HG03342 (cell line): ENCODE data around the gene CBL.
"Not testable (repeated sequence)": the region's sequence is repeated elsewhere in the genome, so short reads cannot be mapped to it uniquely, and the experiment has no call there.

Source experiments
- ATAC-seq: cut with Tn5 transposase; IDR thresholded peaks from one replicate; pipeline ENCODE4 v1.9.1; 2021; ENCODE audit warnings: mild to moderate bottlenecking, moderate library complexity; ENCODE audit not compliant: unreplicated experiment

CBL gene

DNA sequence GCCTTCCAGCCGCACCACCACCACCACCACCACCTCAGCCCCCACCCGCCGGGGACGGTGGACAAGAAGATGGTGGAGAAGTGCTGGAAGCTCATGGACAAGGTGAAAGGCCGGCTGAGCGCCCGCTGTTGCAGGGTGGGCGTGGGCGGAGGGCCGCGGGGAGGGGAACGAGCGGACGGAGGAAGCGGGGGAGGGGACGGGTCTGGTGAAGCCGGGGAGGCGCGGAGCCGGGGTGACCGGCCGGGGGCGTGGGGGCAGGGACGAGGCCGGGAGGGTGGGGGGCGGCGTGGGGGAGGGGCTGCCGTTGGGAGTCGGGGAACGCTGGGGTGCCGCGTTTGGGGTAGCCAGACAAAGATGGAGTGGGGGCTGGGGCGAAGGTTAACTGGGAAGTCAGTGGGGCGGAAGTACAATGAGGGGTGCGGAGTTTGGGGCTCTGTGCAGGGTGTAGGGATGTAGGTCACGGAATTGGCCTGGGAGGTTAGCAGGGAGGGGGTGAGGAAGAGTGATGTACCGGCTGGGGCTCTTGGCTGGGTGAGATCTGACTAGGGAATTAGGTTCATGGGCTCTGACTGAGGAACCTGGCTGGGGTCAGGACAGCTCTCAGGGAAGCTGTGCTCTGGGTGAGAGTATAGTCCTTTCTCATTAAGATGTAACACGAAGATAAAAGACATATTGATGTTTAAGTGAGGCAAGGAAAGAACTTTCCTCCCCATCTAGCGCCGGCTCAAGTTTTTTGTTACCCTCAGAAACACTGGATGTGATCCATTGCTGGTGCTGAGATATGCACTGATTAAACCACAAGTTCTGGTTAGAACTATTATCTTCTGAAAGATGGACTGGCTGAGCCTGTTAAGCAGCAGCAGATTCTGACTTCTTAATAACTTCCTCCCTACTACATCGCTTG, 624 bp downstream of the CBL start:
- peak; percentile 19 for ATAC-seq

DNA sequence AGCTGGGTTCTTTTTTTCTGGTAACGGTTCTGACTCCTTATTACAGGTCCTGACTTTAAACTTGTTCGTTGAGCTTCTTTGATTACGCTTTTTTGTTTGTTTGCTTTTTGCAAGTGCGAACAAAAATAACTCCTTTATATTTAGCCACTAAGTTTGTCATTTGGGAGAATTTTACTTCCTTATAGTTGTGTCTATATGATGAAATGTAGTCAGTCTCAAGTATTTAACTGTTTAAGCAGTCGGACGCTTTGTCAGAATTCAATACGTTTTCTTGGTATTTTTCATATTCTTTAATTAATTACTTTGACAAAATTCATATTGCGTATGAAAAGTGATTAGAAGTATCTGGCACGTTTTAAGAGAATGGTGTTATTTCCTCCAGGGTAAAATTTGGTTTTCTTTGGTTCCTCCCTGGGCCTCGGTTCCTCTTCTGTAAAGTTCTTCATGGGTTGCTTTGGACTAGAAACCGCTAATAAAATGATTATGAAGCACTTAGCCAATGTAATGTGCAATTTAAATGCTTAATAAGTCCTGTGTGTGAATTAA, 1.3 kb downstream of the CBL start:
- ATAC-seq, result no peak

DNA sequence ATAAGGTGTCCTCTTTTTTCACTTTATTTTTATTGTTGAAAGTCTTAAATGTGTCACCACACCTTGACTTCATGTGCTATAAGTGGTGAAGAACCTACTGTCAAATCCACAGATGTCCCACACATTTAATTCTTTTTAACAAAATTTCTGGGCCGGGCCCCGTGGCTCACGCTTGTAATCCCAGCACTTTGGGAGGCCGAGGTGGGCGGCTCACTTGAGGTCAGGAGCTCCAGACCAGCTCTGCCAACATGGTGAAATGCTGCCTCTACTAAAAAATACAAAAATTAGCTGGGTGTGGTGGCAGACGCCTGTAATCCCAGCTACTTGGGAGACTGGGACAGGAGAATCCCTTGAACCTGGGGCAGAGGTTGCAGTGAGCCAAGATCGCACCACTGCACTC, 3.0 kb downstream of the CBL start:
- no peak for ATAC-seq

DNA sequence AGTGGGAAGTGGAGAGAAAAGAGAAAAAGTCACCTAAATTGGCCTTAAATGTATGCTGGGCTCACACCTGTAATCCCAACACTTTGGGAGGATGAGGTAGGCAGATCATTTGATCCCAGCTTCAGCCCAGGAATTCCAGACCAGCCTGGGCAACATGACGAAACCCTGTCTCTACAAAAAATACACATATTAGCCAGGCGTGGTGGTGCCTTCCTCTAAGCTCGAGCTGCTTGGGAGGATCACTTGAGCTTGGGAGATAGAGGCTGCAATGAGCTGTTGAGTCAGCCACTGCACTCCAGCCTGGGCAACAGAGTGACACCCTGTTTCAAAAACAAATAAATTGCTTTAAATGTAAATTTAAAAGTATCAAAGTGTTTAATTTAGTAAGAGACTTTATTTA, 3.9 kb downstream of the CBL start:
- no peak for ATAC-seq

DNA sequence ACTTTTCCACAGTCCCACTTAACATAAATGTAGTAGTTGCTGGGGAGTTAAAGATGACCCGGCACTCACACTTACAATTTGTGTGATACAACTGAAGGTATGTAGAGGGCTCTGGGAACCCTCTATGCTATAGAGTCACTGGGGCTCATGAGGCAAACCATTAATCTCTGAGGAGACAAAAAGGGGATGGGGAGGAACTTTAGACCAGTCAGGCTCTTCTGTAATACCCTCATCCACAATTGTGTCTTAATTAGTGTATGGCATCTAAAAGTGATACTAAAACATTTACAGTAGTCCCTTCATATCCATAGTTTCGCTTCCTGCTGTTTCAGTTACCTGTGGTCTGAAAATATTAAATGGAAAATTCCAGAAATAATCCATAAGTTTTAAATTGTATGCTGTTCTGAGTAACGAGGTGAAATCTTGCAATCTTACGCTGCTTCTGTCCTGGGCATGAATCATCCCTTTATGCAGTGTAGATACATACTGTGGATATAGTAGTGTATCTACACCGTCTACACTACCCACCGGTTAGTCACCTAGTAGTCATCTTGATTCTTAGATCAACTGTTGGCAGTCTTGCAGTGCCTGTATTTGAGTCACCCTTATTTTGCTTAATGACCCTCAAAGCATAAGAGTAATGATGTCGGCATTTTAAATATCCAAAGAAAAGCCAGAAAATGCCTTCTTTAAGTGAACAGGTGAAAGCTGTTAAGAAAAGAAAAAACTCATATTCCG, 12.2 kb downstream of the CBL start:
- no peak for ATAC-seq

DNA sequence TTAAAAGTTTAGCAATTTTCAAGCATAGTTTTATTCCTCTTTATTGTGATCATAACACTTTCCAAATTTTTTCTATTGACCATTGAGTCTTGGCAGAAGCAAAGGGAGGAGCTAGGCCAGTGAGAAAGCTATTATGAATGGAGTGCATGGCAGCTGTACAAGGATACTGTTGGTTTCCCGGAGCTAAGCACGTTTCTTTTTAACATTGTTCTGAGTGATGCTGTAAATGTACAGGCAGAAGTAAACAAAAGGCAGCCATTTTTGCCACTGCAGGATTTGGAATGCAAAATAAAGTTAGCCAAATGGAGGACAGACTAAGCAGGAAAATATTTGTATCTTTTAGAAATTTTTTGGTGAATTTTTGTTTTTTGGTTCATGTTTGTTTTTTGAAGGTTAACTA, 16.2 kb downstream of the CBL start:
- no peak for ATAC-seq

DNA sequence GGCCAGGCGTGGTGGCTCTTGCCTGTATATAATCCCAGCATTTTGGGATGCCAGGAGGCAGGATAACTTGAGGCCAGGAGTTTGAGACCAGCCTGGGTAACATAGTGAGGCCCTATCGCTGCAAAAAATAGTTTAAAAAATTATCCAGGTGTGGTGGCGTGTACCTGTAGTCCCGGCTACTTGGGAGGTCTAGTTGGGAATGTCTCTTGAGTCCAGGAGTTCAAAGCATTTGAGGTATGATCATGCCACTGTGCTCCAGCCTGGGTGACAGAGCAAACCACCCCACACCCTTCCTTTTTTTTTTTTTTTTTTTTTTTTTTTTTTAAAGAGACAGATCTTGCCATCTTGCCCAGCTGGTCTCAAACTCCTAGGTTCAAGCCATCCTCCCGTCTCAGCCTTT, 16.8 kb downstream of the CBL start:
- no peak for ATAC-seq

DNA sequence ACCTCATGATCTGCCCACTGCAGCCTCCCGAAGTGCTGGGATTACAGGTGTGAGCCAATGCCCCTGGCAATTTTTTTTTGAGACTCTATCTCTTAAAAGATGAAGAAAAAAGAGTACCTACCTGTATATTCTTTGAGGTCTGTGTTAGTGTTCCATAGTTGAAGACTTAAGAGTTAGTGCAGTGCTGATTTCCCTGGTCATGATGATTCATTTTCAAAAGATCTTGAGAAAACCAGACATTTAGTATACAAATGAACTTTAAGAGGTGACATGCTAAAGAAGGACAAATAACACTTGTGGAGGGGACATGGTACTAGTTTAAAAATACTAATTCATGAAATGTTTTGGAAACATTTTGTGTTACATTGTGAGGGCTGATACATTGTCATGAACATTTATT, 17.7 kb downstream of the CBL start:
- ATAC-seq, result no peak

DNA sequence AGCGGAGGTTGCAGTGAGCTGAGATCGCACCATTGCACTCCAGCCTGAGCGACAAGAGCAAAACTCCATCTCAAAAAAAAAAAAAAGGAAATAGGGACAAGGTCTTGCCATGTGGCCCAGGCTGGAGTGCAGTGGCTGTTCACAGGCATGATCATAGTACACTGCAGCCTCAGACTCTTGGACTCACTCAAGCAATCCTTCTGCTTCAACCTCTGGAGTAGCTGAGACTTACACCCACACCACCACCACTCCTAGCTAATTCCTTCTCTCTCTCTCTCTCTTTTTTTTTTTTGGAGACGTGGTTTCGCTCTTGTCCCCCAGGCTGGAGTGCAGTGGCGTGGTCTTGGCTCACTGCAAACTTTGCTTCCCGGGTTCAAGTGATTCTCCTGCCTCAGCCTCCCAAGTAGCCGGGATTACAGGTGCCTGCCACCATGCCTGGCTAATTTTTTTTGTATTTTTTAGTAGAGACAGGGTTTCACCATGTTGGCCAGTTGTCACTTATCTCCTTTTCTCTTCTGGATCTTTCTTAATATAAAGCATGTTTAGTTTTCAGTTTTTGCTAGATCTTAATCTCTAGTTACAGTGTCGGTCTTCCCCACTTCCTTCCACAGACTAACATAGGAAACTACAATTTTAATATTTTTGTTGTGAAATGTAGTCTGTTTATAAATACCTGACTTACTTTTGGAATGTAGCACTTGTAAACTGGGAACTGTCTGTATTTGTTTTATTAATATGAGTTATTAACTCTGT, 22.6 kb downstream of the CBL start:
- not testable (repeated sequence) for ATAC-seq

DNA sequence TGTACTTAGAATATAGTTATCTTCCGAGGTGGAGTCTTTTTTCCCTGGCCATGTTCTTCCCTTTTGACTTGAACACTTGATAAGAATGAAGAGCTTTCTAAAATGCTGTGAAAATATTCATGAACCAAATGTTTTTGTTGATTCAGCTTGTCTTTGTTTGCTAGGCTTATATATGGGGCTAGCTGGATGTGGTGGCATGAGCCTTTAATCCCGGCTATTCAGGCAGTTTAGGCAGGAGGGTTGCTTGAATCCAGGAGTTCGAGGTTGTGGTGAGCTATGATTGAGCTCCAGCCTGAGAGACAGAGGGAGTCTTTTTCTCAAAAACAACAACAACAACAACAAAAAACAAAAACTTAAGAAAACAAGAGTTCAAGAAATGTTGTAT, 23.1 kb downstream of the CBL start:
- no peak for ATAC-seq

DNA sequence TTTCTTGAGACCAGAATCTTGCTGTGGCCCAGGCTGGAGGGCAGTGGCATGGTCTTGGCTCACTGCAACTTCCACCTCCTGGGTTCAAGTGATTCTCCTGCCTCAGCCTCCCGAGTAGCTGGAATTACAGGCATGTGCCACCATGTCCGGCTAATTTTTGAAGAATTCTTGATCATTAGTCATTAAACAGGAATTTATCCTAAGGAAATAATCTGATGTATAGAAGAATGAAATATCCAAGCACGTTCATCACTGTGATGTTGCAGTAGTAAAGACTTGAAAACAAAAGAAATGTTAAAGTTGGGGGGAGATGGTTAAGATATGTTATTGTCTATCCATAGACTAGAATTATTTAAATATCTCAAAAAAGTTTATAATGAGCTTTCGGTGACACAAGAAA, 23.6 kb downstream of the CBL start:
- ATAC-seq, result no peak

DNA sequence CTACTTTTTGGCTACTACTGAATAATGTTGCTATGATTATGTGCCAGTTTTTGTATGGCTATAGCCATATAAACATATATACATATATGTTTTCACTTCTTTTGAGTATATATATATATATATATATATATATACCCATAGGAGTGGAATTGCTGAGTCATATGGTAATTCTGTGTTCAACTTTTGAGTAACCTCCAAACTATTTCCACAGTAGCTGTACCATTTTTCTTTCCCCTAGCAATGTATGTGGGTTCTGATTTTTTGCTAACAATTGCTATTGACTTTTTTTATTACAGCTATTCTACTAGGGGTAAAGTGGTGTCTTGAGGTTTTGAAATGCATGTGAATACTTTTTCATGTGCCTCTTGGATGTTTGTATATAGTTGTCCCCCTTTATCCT, 30.4 kb downstream of the CBL start:
- ATAC-seq, result no peak

DNA sequence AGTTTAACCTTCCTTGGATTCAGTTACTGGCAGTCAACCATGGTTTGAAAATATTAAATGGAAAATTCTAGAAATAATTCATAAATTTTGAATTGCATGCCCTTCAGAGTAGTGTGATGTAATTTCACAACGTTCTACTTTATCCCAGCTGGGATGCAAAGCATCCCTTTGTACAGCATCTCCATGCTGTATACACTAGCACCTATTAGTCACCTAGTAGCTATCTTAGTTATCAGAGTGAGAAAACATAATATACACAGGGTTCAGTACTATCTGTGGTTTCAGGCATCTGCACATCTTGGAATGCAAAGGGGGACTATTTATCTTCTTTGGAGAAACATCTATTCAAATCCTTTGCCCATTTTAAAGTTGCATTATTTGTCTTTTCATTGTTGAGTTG, 30.8 kb downstream of the CBL start:
- ATAC-seq, result no peak

DNA sequence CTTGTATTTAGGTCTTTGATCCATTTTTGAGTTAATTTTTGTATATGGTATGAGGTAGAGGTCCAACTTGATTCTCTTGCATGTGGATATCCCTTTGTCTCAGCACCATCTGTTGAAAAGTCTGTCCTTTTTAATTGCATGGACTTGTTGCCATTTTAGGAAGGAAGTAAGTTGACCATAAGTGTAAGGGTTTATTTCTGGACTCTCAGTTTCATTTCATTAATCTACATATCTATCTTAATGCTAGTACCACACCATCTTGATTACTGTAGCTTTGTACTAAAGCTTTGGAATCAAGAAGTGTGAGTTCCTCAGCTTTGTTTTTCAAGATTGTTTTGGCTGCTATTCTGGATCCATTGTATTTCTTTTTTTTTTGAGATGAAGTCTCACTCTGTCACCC, 31.4 kb downstream of the CBL start:
- no peak for ATAC-seq

DNA sequence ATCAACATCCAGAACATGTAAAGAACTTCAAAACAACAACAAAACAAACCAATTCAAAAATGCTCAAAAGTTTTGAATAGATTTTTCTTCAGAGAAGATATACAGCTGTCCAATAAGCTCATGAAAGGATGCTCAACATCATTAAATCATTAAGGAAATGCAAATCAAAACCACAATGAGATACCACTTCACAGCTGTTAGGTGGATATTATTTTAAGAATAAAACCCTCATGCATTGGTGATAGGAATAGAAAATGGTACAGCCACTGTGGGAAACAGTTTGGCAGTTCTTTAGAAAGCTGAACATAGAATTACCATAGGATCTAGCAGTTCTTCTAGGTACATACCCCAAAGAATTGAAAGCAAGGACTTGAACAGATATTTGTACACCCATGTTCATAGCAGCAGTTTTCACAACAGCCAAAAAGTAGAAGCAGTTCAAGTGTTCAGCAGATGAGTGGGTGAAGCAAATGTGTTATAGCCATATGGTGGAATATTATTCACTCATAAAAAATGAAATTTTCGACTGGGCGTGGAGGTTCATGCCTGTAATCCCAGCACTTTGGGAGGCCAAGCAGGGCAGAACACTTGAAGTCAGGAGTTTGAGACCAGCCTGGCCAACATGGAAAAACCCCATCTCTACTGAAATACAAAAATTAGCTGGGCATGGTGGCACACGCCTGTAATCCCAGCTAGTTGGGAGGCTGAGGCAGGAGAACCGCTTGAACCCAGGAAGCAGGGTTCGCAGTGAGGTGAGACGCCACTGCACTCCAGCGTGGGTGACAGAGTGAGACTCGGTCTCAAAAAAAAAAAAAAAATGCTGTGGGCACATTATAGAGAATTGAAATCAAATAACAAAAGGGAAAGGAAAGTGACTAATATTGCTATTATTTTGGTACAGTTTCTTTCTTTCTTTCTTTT, 42.9 kb downstream of the CBL start:
- no peak for ATAC-seq

DNA sequence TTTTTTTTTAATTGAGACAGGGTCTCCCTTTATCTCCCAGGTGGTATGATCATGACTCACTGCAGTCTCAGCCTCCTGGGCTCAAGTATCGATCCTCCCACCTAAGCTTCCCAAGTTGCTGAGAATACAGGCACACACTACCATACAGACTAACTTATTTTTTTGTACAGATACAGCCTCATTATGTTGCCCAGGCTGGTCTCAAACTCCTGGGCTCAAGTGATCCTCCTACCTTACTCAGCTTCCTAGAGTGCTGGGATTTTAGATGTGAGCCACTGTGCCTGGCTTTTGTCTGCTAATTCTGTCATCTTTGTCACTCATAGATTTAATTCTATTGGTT, 43.5 kb downstream of the CBL start:
- no peak for ATAC-seq

DNA sequence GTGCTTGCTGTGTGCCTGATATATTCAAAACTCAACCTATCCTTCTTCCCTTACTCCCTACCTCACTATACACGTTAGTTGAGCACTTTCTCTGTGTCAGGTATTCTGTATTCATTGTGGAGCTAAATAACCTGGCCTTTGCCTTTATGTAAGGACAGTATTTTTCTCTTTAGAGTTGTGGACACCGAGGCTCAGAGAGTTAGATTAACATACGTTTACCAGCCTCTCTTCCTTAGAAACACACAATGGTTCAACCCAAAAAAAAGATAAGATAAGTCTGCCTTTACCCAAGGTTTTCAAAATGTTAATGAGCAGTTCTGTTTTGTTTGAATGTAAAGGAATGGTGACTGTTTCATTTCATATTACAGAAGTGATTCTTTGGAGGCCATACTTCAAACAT, 45.0 kb downstream of the CBL start:
- ATAC-seq, result no peak

DNA sequence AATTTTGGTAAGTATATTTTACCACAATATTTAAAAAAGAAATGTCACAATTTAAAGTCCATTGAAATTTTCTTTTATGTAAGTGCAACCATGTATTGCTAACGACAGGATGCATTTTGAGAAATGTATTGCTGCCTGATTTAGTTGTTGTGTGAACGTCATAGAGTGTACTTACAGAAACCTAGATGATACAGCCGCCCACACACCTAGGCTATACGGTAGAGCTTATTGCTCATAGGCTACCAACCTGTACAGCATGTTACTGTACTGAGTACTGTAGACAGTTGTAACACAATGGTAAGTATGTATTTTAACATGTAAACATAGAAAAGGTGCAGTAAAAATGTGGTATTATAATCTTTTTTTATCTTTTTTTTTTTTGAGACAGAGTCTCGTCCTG, 48.1 kb downstream of the CBL start:
- no peak for ATAC-seq

DNA sequence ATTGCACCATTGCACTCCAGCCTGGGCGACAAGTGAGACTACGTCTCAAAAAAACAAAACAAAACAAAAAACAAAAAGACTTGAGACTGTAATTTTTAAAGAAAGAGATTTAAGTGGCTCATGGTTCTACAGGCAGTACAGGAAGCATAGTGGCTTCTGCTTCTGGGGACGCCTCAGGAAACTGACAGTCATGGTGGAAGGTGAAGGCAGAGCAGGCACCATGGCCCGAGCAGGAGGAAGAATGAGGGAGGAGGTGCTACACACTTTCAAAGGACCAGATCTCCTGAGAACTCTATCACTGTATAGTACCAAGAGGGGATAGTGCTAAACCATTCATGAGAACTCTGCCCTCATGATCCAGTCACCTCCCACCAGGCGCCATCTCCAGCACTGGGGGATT, 52.0 kb downstream of the CBL start:
- no peak for ATAC-seq

DNA sequence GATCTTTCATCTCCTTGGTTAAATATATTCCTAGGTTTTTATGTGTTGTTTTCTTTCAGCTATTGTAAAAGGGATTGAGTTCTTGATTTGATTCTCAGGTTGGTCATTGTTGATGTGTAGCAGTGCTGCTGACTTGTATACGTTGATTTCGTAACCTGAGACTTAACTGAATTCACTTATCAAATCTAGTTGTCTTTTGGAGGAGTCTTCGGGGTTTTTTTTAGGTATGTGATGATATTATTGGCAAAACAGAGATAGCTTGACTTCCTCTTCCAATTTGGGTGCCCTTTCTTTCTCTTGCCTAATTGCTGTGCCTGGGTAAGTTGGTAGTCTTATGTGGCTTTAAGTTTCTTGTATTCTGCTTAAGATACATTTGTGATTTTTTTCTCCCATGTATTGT, 52.8 kb downstream of the CBL start:
- no peak for ATAC-seq
